Inflammatory macrophage treated with lipopolysaccharide for 1 hour (primary cell): ENCODE data around the gene TDRD10.
"Not testable (repeated sequence)": the region's sequence is repeated elsewhere in the genome, so short reads cannot be mapped to it uniquely, and the experiment has no call there.

Experiments used
- DNase-seq, 2 donors: peaks; one replicate each; pipeline ENCODE4 v3.0.0-alpha.2; 2020 to 2022

The TDRD10 gene

GRCh38 chr1:154481053-154481452 is 21.0 kb upstream of the TDRD10 start:
- peak; percentile 46 to 58 for DNase-seq

DNA sequence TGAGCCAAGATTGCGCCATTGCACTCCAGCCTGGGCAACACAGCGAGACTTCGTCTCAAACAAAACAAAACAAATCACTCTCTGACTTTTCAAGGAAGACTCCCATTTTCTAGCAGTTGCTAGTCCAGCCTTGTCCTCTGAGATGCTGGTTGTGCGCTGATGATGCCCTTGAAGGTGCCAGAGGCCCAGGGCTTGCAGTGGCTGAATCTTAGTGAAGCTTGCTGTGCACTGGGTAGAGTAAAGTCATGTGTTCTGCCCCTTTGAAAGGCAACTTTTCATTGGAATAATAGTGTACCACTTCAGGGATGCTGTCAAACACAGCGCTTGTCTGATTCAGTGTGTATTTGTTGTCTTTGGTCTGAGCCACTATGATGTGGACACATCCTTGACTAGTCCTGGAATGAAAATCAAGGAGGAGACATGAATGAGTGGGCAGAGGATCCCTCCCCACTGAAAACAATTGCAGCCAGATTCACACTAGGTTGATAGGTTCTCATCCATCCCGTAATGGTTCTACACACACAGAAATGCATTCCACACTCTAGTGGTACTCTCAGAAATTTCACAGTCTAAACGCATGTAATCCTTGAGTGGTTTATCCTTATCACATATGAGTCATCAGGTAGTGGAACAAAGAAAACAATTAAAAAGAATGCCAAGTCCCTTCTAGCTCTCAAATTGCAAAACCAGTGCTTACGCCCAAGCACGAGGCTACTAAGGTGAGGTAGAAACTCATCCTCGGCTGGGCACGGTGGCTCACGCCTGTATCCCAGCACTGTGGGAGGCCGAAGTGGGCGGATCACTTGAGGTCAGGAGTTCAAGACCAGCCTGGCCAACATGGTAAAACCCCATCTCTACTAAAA is 17.8 kb upstream of the TDRD10 start:
- DNase-seq: no peak

DNA sequence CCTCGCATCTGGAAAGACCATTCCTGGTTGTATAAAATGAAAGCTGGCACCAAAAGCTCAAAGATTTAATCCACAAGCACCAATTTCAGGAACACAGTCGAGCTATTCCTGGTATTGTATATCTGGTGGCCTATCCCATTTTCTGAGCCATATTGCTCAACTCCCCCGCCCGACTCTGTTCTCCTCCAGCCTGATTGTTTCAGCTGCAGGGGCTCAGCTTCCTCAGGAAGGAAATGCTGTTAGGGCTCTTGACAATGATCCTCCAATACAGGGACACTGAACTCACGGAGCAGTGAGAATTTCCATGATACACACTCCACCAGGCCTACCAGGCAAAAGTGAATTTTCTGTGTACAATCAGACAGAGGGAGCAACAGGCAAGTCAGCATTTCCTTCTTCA is 16.9 kb upstream of the TDRD10 start:
- DNase-seq: peak in 1 of 2 donors; percentile 13

DNA sequence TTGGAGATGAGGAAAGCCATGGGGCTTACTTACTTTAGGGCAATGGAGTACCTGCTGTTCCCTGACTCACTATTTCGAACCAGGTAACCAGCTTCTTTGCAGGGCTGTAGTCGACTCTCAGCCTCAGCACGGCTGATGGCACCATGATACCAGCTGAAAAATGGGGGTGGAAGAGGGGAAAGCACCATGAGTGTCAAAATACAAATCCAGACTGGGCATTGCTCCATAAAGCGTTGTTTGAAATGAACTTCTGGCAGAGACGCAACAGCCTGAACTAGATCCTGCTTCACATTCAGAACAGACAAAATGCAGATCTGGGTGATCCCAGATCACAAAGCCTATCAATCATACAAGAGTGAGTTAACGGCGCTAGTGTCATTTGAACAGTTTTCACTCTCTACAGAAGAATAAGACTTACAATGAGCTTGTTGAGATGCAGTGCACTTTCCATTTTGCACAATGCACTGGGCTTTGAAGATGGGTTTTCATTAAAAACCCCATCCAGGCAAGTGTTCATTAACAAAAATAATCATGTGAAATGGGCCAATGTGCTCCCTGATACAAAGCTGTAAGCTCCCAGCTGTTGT is 16.0 kb upstream of the TDRD10 start:
- DNase-seq: no peak

DNA sequence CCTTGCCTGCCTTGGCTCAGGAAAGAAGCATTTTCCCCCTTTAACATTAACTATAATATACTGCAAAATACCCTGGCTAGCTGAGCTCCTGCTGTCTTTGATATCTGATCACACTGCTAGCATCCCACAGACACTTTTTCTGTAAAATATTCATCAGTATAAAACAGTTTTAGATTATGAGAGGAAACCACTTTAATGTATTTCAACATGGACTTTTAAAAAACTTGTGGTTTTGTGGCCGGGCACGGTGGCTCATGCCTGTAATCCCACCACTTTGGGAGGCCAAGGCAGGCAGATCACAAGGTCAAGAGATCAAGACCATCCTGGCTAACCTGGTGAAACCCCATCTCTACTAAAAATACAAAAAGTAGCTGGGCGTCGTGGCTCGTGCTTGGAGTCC is 15.3 kb upstream of the TDRD10 start:
- DNase-seq: not testable (repeated sequence)

DNA sequence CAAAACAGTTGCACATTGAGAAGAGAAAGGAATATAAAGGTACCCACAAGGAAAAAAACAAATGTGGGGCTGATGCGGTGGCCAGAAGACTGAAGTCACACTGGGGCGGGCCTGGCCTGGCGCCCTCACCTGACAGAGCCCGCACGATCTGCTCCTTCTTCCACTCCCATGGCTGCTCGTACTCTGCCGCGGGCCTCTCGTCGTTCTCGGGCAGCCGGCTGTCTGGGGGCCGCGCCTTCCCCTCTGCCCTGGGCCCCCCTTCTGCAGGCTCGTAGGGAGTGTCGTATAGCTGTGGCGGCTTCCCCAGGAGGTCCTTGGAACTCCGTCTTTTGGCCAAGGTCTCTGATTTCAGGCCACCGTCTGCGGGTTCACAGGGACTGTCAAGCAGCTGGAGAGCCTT is 13.1 kb upstream of the TDRD10 start:
- DNase-seq: no peak

DNA sequence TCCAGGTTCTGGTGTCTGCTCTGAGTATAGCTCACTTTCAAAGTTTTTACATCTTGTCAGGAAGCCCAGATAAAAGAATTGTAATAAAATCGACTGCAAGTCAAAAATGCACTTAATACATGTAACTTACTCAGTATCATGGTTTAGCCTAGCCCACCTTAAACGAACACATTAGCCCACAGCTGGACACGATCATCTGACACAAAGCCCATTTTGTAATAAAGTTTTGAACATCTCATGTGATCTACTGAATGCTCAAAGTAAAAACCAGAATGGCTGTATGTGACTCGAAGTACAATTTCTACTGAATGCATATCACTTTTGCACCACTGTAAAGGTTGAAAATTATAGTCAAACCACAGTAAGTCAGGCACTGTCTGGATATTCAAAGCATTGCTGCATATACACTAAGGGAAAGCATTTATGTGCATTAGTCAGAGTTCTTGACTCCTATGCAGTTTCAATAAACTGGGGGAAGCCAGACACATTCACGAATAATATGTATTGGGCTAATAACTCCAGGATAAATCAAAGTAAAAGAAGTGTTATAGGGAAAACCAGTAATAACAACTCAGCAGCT is 12.2 kb upstream of the TDRD10 start:
- DNase-seq: no peak

DNA sequence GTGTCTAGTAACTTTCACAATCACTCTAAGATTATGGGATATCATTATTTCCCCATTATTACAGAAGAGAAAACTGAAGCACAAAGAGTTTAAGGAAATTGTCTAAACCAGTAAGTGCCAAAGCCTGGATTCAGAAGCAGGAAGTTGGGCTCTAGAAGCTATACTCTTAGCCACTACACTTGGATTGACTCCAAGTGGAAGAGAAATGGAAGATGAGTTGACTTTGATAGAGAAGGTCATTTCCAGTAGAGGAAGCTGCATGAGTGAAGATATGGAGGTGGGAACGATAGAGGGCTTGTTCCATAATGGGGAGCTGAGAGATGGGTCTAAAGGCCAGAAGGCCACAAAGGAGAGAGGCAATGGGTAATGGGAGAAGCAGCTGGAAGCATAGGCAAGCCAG is 11.7 kb upstream of the TDRD10 start:
- DNase-seq: peak; percentile 51 to 62

DNA sequence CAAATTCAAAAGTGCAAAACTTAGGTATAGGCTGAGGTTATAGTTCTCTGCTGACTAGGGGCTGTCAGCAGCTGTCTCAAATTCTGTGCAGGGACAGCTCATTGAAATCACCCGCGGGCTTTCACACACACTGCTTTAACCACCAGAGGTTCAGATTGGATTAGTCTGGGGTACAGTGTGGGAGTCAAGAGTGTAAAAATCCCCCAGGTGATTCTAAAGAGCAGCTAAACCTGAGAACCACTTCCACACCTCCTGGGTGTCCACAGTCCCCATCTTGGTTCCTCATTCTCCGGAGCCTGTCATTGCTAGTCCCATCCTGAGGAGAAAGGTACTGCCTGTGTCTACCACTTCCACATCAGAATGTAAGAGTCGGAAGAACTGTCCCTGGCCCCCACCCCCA is 9.9 kb upstream of the TDRD10 start:
- DNase-seq: no peak

- DNase-seq: peak; percentile 35 to 60
Observed at GRCh38 chr1:154493276-154493675, 8.7 kb upstream of the TDRD10 start.

- no peak for DNase-seq
Observed at GRCh38 chr1:154495496-154496273, 6.3 kb upstream of the TDRD10 start.

DNA sequence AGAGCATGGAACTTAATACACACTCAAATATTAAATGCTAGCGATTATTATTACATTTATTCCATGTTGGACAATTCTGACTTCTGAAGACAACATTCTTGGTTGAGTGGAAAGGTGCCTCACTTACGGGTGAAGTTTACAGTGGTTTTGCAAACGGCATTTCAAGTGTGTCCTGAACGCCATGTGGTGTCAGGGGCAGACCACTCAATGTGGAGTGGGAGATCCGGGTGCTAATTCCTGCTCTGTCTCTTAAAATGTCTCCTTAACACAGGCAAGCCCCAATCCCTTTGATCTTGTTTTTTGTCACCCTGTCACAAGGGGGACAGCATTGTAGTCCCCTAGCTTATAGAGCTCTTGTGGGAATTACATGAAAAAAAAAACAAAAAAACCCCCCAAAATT is 5.6 kb upstream of the TDRD10 start:
- DNase-seq: no peak

DNA sequence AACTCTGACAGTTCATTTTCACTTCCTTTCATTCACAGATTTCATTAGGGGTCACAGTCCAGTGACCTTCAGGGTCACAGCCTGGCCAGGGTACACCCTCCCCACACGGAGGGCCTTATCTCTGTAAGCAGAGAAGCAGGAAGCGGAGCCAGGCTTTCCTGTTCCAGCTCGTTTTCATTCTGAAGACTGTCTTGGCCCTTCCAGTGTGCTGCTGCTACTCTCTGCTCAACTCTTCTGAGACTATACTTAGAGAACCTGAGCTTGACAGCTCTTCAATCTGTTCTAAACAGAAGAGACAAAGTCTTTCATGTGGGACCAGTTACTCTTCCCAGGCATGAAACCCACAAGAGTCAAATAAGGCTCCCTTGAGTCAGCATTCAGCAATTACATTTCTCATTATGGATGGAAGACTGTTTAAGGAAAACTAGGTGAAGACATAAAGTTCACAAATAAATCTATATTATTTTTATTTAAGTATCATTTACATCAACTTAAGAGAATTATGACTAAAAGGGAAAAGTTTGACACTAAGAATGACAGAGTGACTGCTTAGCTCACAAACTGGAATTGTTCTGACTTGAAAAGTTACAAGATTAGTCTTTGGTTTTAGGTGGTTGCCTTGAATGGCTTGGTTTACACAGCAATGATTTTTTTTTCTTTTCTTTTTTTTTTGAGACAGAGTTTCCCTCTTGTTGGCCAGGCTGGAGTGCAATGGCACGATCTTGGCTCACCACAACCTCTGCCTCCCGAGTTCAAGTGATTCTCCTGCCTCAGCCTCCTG is 4.8 kb upstream of the TDRD10 start:
- no peak for DNase-seq

- DNase-seq: no peak
Observed at GRCh38 chr1:154499446-154499845, 2.6 kb upstream of the TDRD10 start.

GRCh38 chr1:154500533-154500932 is 1.5 kb upstream of the TDRD10 start:
- DNase-seq: no peak

- peak in 1 of 2 donors; percentile 16 for DNase-seq
Observed at GRCh38 chr1:154501423-154502065, 475 bp upstream of the TDRD10 start.

DNA sequence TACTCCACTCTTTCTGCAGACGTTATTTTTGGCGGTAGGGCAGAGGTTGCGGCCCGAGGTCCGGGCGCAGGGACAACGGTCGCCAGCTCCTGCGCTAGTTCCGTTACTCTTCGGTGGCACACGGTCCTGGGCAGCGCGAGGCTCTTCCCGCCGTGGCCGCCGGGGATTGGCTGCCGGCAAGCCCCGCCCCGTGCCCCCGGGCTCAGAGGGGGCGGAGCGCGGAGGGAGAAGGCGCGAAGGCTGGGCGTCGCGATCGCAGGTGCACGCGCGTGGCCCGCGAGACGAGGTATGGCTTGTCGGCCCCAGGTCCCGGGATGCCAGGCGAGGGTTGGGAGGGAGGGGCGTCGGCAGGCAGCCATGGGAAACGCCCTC is 711 bp downstream of the TDRD10 start:
- DNase-seq: no peak

DNA sequence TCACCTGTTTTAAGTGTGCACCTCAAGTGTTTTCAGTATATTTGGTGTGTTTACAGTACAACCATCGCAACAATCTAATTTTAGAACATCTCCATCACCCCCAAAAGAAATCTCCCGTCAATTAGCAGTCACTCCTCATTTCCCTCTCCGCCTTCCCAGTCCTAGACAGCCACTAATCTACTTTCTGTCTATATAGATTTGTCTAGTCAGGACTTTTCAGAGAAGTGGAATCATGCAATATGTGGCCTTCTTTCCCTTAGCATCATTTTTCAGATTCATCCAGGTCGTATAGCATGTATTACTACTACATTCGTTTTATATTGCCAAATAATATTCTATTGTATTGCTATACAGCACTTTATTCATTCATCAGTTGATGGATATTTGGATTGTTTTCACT is 1.9 kb downstream of the TDRD10 start:
- DNase-seq: no peak

DNA sequence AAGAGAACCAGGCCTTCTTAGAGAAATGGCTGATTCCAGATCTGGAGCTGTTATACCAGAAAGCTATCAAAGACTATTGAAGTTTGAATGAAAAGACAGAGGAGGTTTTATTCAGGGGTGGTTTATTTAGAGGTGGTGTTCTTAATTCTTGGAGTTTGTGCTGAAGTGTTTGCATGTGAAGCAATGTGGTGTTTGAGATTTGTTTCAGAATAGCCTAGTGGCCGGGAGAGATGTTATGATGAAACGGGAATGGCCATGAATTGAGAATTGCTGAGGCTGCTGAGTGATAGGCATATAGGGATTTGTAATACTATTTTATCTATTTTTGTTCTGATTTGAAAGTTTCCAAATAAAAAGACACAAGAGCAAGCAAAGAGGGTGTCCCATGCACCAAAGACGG is 10.7 kb downstream of the TDRD10 start:
- no peak for DNase-seq

GRCh38 chr1:154514066-154514553 is 12.1 kb downstream of the TDRD10 start:
- no peak for DNase-seq

GRCh38 chr1:154517661-154518060 is 15.6 kb downstream of the TDRD10 start:
- no peak for DNase-seq

- no peak for DNase-seq
Observed at GRCh38 chr1:154519591-154519991, 17.6 kb downstream of the TDRD10 start.
